Measurements from ENCODE around the gene BRAT1. TPM values are rescaled to one million over a fixed set of nuclear protein-coding genes. Genes with fewer than 3 reads are reported as not detected.
"Not testable (repeated sequence)": the region's sequence is repeated elsewhere in the genome, so short reads cannot be mapped to it uniquely, and the experiment has no call there.

BRAT1 gene
- total RNA-seq, 1 donor: 23.3 TPM

GRCh38 chr7:2568521-2569223, 13.3 kb upstream of the BRAT1 start:
- DNase-seq (ENCODE audit: low read depth): no peak
- TF ChIP-seq CTCF (IDR thresholded peaks at IDR 0.05; ENCODE audit: insufficient read depth, low read depth, low read length): no peak
- H3K4me3 ChIP-seq (ENCODE audit: low read depth, low read length): no peak overlapping the region

- peak; percentile 40 for DNase-seq (ENCODE audit: low read depth)
- peak; percentile 66 for TF ChIP-seq CTCF (IDR thresholded peaks at IDR 0.05; ENCODE audit: insufficient read depth, low read depth, low read length)
- no peak overlapping the region for H3K4me3 ChIP-seq (ENCODE audit: low read depth, low read length)
These were observed 12.5 kb upstream of the BRAT1 start for GRCh38 chr7:2567679-2568278.

- H3K4me3 ChIP-seq (ENCODE audit: low read depth, low read length): no peak overlapping the region
- no peak for DNase-seq (ENCODE audit: low read depth)
- no peak for TF ChIP-seq CTCF (IDR thresholded peaks at IDR 0.05; ENCODE audit: insufficient read depth, low read depth, low read length)
These were observed 11.8 kb upstream of the BRAT1 start for GRCh38 chr7:2566890-2567678.

GRCh38 chr7:2566348-2566889, 11.1 kb upstream of the BRAT1 start:
- no peak overlapping the region for H3K4me3 ChIP-seq (ENCODE audit: low read depth, low read length)
- TF ChIP-seq CTCF (IDR thresholded peaks at IDR 0.05; ENCODE audit: insufficient read depth, low read depth, low read length): no peak
- DNase-seq (ENCODE audit: low read depth): no peak

GRCh38 chr7:2564970-2565540, 9.7 kb upstream of the BRAT1 start:
- DNase-seq (ENCODE audit: low read depth): no peak
- no peak for TF ChIP-seq CTCF (IDR thresholded peaks at IDR 0.05; ENCODE audit: insufficient read depth, low read depth, low read length)

GRCh38 chr7:2563955-2564354, 8.6 kb upstream of the BRAT1 start:
- DNase-seq (ENCODE audit: low read depth); H3K4me3 ChIP-seq (ENCODE audit: low read depth, low read length): not testable (repeated sequence)

More at GRCh38 chr7:2564970-2565540, 9.7 kb upstream of the BRAT1 start:
- H3K4me3 ChIP-seq (ENCODE audit: low read depth, low read length): no peak overlapping the region
